ENCODE data around the gene RNF217.

Gene RNF217

DNA sequence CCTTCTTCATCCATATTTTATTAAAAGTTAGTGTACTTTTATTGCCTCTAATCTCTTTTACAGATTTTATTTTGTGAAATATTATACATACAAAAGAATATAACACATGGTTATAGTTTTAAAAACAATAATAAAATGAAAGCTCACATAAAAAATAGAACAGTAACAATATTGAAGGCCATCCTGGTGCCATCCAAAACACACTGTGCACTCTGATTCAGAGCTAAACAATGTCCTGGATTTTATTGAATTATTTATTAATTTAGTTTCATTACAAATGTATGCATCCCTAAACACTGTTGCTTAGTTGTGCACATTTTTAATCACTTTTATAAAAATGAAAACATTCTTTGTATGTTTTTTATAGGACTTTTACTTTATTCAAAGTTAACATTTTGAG is 32.9 kb downstream of the RNF217 start:
- DNase-seq (ENCODE audit: low read depth) = no peak
- H3K4me3 ChIP-seq (replicated peaks; ENCODE audit: low read depth, low read length) = no peak overlapping the region
- no peak for TF ChIP-seq CTCF (IDR thresholded peaks at IDR 0.05; ENCODE audit: low read length, missing control alignments)

DNA sequence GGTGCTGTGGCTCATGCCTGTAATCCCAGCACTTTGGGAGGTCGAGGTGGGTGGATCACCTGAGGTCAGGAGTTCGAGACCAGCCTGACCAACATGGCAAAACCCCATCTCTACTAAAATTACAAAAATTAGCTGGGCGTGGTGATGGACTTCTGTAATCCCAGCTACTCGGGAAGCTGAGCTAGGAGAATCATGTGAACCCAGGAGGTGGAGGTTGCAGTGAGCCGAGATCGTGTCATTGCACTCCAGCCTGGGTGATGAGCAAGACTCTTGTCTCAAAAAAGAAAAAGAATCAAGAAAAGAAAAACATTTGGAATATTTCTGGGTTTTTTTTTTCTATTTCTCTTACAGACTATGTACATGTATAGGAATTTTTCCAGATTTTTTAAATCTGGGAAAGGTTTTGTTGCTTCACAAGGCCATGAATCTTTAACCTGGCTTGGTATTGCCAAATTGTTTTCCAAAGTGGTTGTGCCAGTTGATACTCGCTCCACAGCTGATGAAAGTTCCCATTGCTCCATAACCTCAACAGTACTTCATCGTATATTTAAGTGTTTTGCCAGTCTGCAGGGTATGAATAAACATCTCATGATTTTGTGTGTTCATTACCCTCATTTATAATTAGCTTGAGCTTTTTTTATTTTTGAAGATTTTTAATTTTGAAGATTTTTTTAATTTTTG is 33.5 kb downstream of the RNF217 start:
- TF ChIP-seq CTCF (IDR thresholded peaks at IDR 0.05; ENCODE audit: low read length, missing control alignments) = no peak

DNA sequence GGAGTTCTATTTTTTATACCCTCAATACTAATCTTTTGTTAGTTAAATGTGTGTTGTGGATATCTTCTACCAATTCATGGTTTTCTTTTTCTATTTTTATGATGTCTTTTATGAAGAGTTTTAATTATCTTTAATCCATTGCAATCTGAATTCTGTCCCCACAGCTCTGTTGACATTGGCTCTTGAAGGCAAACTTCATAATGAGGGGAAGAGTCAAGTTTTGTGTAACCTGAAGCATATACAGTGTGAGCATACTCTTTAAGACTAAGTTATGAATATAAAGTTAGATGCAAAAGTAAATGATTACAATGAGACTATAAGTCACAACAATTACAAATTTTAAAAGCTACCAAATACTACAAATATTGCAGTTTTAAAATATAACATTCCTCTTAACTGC is 34.2 kb downstream of the RNF217 start:
- no peak for DNase-seq (ENCODE audit: low read depth)
- TF ChIP-seq CTCF (IDR thresholded peaks at IDR 0.05; ENCODE audit: low read length, missing control alignments) = no peak
- no peak overlapping the region for H3K4me3 ChIP-seq (replicated peaks; ENCODE audit: low read depth, low read length)

More for the DNA sequence above, 33.5 kb downstream of the RNF217 start:
- H3K4me3 ChIP-seq (replicated peaks; ENCODE audit: low read depth, low read length) = no peak overlapping the region
- DNase-seq (ENCODE audit: low read depth) = no peak

DNA sequence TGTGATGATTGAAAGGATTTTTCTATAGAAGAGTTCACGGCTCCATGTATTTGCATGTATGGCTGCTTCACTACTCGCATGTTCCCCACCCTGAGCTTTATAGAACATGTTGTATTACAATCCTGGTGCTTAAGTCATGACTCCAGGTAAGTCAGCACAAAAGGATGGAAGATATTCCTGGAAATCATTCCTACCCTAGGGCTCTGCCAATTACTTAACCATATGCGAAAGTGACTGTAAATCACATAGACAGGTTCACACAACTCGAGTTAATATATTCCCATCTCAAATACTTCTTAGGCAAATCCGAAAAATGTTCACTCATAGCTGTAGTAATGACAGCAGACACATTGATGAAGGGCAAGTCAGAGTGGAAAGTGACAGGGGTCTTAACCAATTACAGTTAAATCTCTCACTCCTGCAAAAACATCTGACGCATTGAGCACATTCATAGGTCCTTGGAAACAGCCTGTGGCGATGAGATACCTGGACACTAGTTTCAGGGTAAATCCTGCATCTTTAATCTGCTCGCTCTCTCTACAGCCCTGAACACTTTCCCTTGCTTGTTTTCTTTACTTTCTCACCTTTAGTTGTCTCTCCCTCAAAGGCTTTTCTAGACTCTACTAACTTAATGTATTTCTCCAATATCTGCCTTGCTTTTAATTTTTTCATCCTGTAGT is 35.1 kb downstream of the RNF217 start:
- DNase-seq (ENCODE audit: low read depth) = no peak
- TF ChIP-seq CTCF (IDR thresholded peaks at IDR 0.05; ENCODE audit: low read length, missing control alignments) = no peak
- no peak overlapping the region for H3K4me3 ChIP-seq (replicated peaks; ENCODE audit: low read depth, low read length)

DNA sequence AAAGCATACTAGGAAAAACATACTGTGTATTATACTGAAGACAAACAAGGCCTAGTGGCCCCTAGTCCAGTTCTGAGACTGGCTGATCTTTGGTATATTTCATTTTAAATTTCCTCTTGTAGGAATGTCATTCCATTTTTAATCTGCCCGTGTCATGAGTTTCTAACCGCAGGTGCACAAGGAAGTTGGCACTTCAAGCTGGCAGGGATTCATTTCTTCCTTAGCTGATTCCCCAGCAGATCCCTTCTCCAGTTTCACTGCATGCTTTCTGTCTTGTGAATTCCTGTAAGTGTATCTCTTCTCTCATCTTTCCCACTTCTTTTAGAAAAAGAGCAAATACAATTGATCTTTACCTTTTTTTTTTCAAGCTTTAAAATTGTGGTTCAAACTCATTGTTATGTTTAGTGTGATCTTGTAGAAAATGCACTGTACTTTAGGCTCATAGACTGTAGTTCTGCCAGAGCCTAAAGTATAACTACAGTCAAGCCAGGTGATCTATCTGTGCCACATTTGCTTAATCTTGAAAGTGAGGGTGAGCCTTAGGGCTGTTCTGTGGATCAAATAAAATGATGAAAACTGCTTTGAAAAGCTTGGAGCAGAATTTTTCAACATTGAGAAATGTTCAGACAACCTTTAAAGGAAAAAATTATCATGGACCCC is 37.0 kb downstream of the RNF217 start:
- DNase-seq (ENCODE audit: low read depth) = no peak
- no peak overlapping the region for H3K4me3 ChIP-seq (replicated peaks; ENCODE audit: low read depth, low read length)
- TF ChIP-seq CTCF (IDR thresholded peaks at IDR 0.05; ENCODE audit: low read length, missing control alignments) = no peak

DNA sequence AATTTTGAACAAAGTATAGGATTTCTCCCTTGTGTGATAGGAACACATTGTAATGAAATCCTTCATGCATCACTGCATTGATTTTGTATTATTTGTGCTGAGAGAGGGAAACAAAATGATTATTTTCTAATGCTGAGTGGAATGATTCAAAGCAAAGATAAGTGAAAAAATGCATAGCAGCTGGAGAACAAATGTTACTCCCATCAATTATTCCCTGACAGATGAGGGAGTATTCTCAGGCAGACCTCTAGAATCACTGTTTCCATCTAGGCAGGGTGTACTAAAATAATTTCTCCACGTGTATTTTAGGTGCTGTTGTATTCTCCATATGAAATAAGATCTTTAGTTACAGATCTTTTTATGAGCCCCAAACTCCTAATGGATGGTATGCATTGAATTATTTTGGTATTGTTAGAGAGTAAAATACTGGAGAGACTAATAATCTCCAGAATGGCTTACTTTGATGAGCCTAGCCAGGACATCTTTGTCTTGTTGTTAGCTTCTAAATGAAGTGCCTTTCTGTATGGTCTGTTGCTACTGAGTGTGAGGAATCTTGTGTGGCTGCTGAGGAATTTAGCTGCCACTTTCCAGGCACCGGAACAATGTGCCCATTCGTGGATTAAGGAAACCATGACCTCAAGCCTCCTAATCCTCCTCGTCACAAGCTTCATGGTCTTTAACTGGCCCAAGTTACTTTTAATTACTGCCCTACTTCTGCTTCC is 39.6 kb downstream of the RNF217 start:
- peak overlapping the region; percentile 51 for H3K4me3 ChIP-seq (replicated peaks; ENCODE audit: low read depth, low read length)
- peak; percentile 72 for DNase-seq (ENCODE audit: low read depth)
- no peak for TF ChIP-seq CTCF (IDR thresholded peaks at IDR 0.05; ENCODE audit: low read length, missing control alignments)

All from fibroblast of pulmonary artery (primary cell).